Skeletal muscle satellite cell (primary cell): Measurements from ENCODE around the gene PPM1H.

Experiments used
- H3K27me3 ChIP-seq: 2 replicates; pipeline ENCODE4 v1.7.0; 2013; ENCODE audit warnings: low read length; ENCODE audit not compliant: control insufficient read depth, insufficient read depth
- H3K36me3 ChIP-seq: 2 replicates; pipeline ENCODE4 v1.7.0; 2013; ENCODE audit warnings: mild to moderate bottlenecking, control low read depth, low read length; ENCODE audit not compliant: insufficient read depth
- H3K4me1 ChIP-seq: 2 replicates; pipeline ENCODE4 v1.7.0; 2013; ENCODE audit warnings: low read length; ENCODE audit not compliant: control insufficient read depth, insufficient read depth
- H3K4me2 ChIP-seq: 2 replicates; pipeline ENCODE4 v1.7.0; 2013; ENCODE audit warnings: mild to moderate bottlenecking, low read length
- H3K4me3 ChIP-seq: 2 replicates; pipeline ENCODE4 v1.7.0; 2013; ENCODE audit warnings: low read length
- H3K9ac ChIP-seq: 2 replicates; pipeline ENCODE4 v1.7.0; 2013; ENCODE audit warnings: mild to moderate bottlenecking, low read depth, low read length, moderate library complexity
- H3K9me3 ChIP-seq: replicated peaks from 2 replicates; pipeline ENCODE4 v1.7.0; 2013; ENCODE audit warnings: mild to moderate bottlenecking, control low read depth, low read length

Gene PPM1H

GRCh38 chr12:62712681-62713573 is 222.0 kb downstream of the PPM1H start:
- peaks cover 12% of the 10 kb centered on the region for H3K4me1 ChIP-seq
- no peaks in the 10 kb centered on the region for H3K9me3 ChIP-seq
- no peaks in the 10 kb centered on the region for H3K27me3 ChIP-seq
- no peak overlapping the region for H3K4me2 ChIP-seq
- no peaks in the 10 kb centered on the region for H3K36me3 ChIP-seq
- H3K9ac ChIP-seq: no peak overlapping the region
- no peak overlapping the region for H3K4me3 ChIP-seq

GRCh38 chr12:62711631-62712241 is 223.2 kb downstream of the PPM1H start:
- Histone ChIP-seq H3K4me1 (peaks cover 9% of the 10 kb centered on the region), H3K9me3 (no peaks in the 10 kb centered on the region), H3K27me3 (no peaks in the 10 kb centered on the region), H3K36me3 (no peaks in the 10 kb centered on the region), H3K4me2 (no peak overlapping the region), H3K4me3 (no peak overlapping the region), H3K9ac (no peak overlapping the region)

GRCh38 chr12:62709311-62709710 is 225.6 kb downstream of the PPM1H start:
- Histone ChIP-seq H3K27me3 (no peaks in the 10 kb centered on the region), H3K4me3 (no peak overlapping the region), H3K4me1 (no peaks in the 10 kb centered on the region), H3K9ac (no peak overlapping the region), H3K36me3 (no peaks in the 10 kb centered on the region), H3K4me2 (no peak overlapping the region), H3K9me3 (no peaks in the 10 kb centered on the region)

GRCh38 chr12:62707939-62708338 is 227.0 kb downstream of the PPM1H start:
- H3K27me3 ChIP-seq: no peaks in the 10 kb centered on the region
- H3K4me1 ChIP-seq: peaks cover 13% of the 10 kb centered on the region
- H3K36me3 ChIP-seq: no peaks in the 10 kb centered on the region
- no peak overlapping the region for H3K4me3 ChIP-seq
- H3K9me3 ChIP-seq: no peaks in the 10 kb centered on the region
- H3K4me2 ChIP-seq: no peak overlapping the region
- no peak overlapping the region for H3K9ac ChIP-seq

GRCh38 chr12:62705846-62706245 is 229.1 kb downstream of the PPM1H start:
- Histone ChIP-seq H3K4me3 (no peak overlapping the region), H3K27me3 (no peaks in the 10 kb centered on the region), H3K4me2 (no peak overlapping the region), H3K9me3 (no peaks in the 10 kb centered on the region), H3K36me3 (no peaks in the 10 kb centered on the region), H3K9ac (no peak overlapping the region), H3K4me1 (peaks cover 27% of the 10 kb centered on the region)

GRCh38 chr12:62703011-62703380 is 232.0 kb downstream of the PPM1H start:
- no peaks in the 10 kb centered on the region for H3K36me3 ChIP-seq
- H3K4me1 ChIP-seq: peaks cover 46% of the 10 kb centered on the region
- H3K27me3 ChIP-seq: no peaks in the 10 kb centered on the region
- no peaks in the 10 kb centered on the region for H3K9me3 ChIP-seq
- H3K4me2 ChIP-seq: peak overlapping the region; percentile 63
- peak overlapping the region; percentile 13 for H3K4me3 ChIP-seq
- H3K9ac ChIP-seq: peak overlapping the region; percentile 54

GRCh38 chr12:62701492-62701891 is 233.5 kb downstream of the PPM1H start:
- H3K9me3 ChIP-seq: no peaks in the 10 kb centered on the region

GRCh38 chr12:62700091-62700880 is 234.7 kb downstream of the PPM1H start:
- H3K4me3 ChIP-seq: no peak overlapping the region
- H3K36me3 ChIP-seq: no peaks in the 10 kb centered on the region
- no peaks in the 10 kb centered on the region for H3K9me3 ChIP-seq
- H3K4me2 ChIP-seq: no peak overlapping the region
- H3K4me1 ChIP-seq: peaks cover 51% of the 10 kb centered on the region
- H3K27me3 ChIP-seq: no peaks in the 10 kb centered on the region
- H3K9ac ChIP-seq: no peak overlapping the region

More at GRCh38 chr12:62701492-62701891, 233.5 kb downstream of the PPM1H start:
- no peak overlapping the region for H3K9ac ChIP-seq
- H3K4me3 ChIP-seq: no peak overlapping the region
- H3K27me3 ChIP-seq: no peaks in the 10 kb centered on the region
- H3K36me3 ChIP-seq: no peaks in the 10 kb centered on the region
- H3K4me2 ChIP-seq: no peak overlapping the region
- H3K4me1 ChIP-seq: peaks cover 51% of the 10 kb centered on the region

- H3K4me3 ChIP-seq: no peak overlapping the region
- no peaks in the 10 kb centered on the region for H3K27me3 ChIP-seq
- no peaks in the 10 kb centered on the region for H3K36me3 ChIP-seq
- no peaks in the 10 kb centered on the region for H3K9me3 ChIP-seq
- peak overlapping the region; percentile 32 for H3K9ac ChIP-seq
- H3K4me2 ChIP-seq: peak overlapping the region; percentile 31
- H3K4me1 ChIP-seq: peaks cover 46% of the 10 kb centered on the region
These were observed 236.2 kb downstream of the PPM1H start for GRCh38 chr12:62698701-62699101.

GRCh38 chr12:62697893-62698292 is 237.1 kb downstream of the PPM1H start:
- peak overlapping the region; percentile 32 for H3K9ac ChIP-seq
- H3K4me2 ChIP-seq: peak overlapping the region; percentile 31
- H3K27me3 ChIP-seq: no peaks in the 10 kb centered on the region
- H3K4me3 ChIP-seq: no peak overlapping the region
- no peaks in the 10 kb centered on the region for H3K9me3 ChIP-seq
- H3K36me3 ChIP-seq: no peaks in the 10 kb centered on the region
- peaks cover 46% of the 10 kb centered on the region for H3K4me1 ChIP-seq

GRCh38 chr12:62695696-62696095 is 239.3 kb downstream of the PPM1H start:
- no peak overlapping the region for H3K4me2 ChIP-seq
- H3K4me1 ChIP-seq: peaks cover 39% of the 10 kb centered on the region
- H3K36me3 ChIP-seq: no peaks in the 10 kb centered on the region
- no peak overlapping the region for H3K4me3 ChIP-seq
- no peak overlapping the region for H3K9ac ChIP-seq
- H3K9me3 ChIP-seq: no peaks in the 10 kb centered on the region
- no peaks in the 10 kb centered on the region for H3K27me3 ChIP-seq
